GM15510 (cell line): Measurements from ENCODE around the gene NRP1.

Experiments used
- POLR2A ChIP-seq: IDR thresholded peaks from 3 replicates; pipeline ENCODE4 v1.6.1; 2011; ENCODE audit warnings: borderline replicate concordance; ENCODE audit not compliant: insufficient read length; ENCODE audit errors: extremely low read depth

The NRP1 gene

GRCh38 chr10:33216661-33217427 lies 117.6 kb downstream of the NRP1 start:
- no peak for TF ChIP-seq POLR2A

DNA sequence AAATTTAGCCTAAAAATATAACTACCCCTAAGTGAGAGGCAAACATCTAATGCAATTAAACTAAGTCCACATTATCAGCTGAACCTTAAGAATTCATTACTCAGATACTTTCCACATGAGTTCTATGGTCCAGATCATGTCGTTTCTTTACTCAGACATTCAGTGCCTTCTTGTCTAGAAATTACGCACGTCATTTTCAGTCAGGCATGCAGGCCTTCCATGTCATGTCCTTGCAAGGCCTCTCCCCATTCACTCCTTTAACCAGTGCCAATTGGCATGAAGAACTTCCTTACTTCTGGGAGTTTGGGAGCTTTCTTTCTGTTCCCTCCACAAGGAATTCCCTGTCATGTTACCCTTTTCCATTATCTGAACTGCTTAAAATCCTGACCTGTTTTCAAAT lies 118.8 kb downstream of the NRP1 start:
- no peak for TF ChIP-seq POLR2A

- no peak for TF ChIP-seq POLR2A
Observed at GRCh38 chr10:33215154-33215553, 119.3 kb downstream of the NRP1 start.

GRCh38 chr10:33214174-33214573 lies 120.3 kb downstream of the NRP1 start:
- no peak for TF ChIP-seq POLR2A

GRCh38 chr10:33212061-33212748 lies 122.3 kb downstream of the NRP1 start:
- no peak for TF ChIP-seq POLR2A

DNA sequence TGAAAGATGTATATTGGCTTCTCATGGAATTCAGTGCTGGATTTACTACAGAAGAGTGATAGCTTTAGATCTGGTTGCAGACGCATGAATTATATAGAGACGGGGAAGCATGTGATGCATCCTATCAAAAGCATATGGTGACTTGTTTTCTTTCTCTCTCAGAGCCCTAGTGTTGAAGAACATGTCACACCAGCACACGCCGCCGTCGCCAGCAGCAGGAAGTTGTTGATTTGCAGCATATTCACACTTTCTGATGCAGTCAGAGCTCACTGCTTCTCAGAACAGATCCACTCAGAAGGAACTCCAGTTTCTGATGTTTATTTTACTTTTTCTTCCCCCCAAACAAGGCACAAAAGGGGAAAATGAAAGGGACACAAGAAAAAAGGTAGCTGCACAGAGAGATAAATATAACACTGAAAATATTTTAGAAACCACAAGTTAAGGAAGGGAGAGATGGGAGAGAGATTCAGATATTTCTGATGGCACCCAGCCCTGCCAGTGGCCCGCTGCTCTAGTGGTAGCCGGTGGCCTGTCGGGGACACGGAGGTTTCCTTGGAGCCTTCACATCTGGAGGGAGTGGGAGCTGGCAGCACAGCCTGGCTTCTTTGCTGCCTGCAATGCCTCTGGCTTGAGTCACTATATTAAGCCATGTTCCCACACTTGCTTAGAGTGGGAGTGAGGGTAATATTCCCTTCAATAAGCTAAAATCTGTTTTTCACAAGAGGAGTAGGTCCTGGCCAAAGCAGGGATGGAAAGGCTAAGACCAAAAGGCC lies 123.2 kb downstream of the NRP1 start:
- no peak for TF ChIP-seq POLR2A

DNA sequence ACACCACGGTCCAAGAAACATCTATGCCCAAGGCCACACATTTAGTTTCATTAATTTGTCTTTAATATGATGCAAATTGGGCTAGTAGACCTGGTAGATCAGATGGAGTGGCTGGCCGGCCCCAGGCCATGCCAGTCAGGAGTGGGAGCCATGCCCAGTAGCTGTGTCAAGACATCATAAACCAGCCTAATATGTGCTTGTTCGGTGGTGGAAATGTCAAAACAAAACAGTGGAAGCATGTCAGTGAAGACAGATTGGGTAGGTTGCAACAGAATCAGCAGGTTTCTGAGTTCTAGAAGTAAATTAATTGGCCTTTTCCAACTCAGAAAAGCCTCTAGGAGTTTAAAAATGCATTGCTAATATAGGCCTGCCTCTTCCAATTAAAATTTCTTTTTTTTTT lies 124.7 kb downstream of the NRP1 start:
- TF ChIP-seq POLR2A = no peak

DNA sequence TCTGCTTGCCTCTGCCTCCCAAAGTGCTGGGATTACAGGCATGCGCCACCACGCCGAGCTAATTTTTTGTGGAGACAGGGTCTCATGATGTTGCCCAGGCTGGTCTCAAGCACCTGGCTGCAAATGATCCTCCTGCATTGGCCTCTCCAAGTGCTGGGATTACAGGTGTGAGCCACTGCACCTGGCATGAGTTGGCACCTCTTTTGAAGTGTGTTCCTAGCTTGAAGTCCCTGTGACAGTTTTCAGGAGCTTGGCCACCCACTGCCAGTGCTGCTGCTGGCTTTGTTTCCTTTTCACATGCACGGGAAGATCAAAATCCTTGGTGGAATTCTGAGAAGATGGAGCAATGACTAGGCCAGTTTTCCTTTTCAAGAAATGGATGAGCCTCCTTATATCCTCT lies 126.3 kb downstream of the NRP1 start:
- TF ChIP-seq POLR2A = no peak

GRCh38 chr10:33204031-33204430 lies 130.4 kb downstream of the NRP1 start:
- TF ChIP-seq POLR2A = no peak

GRCh38 chr10:33201971-33202370 lies 132.5 kb downstream of the NRP1 start:
- TF ChIP-seq POLR2A = no peak

DNA sequence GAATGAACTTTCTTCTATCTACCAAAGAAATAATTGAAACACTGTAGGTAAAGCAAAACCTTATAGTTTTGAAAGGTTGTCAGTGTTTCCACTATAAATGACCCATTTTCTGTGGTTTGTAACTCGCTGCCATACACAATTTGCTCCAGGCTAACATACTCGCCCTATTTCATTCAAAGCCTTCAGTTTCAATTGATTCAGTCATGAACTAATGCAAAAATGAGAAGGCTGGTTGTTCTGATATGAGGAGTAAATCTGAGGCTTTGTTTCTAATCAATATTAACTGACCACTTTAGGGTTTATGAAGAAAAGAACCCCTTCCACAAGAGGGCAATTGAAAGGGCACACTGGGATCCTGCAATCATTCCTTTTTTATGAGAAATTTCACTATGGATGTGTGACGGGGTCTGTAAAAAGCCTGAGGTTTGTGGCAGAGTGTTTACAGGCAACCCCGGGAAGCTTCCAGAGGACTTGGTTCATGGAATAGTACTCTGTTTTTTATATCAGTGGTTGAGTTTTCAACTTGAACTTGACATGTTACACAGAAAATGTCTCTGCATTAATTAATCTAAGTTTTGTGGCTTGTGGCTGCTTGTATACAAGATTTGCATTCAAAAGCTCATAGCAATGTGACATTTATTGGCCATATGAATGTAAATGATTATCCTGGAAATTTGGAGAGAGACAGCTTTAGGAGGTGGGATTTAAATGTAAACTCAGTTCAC lies 133.2 kb downstream of the NRP1 start:
- TF ChIP-seq POLR2A = no peak

DNA sequence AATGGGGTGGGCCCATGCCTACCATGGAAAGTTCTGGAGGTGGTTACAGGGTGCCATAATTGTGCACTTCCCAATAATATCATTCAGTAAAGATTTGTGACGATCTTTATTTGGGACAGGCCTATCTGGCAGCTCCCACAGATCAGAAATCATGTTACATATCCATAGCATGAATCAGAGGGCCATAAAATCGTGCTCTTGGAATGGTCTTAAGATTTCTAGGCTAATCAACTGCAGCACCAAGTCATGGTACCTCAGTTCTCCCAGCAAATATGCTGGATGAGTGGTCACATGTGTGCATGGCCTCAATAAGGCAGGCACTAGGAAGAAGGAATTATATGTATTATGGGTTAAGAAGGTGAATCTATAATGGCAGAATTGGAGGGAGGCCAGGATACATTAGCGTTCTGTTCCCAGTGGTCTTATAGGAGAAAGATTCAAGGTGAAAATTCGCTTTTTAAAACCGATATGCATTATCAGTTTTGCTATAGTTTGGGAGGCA lies 134.7 kb downstream of the NRP1 start:
- no peak for TF ChIP-seq POLR2A

DNA sequence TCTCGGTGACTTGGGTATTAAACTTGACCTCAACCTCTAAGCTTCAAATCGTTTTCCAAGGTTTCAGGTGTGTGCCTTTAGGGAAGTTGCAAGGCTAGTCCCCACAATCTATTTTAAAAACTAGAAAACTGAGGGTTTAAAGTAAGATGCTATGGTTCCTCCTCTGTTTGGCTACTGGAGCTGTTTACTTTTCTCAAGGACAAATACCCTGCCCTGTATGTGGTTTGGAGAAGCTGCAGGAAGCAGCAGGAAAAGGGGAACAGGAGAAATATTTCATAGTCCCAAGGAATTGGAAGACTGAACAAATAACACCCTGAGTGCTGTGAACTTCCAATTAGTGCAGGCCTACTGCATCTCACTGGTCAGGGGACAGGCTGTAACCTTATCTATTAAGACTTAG lies 135.9 kb downstream of the NRP1 start:
- TF ChIP-seq POLR2A = no peak

- no peak for TF ChIP-seq POLR2A
Observed at GRCh38 chr10:33196710-33197491, 137.6 kb downstream of the NRP1 start.

GRCh38 chr10:33196377-33196706 lies 138.1 kb downstream of the NRP1 start:
- TF ChIP-seq POLR2A = no peak
